ENCODE data around the gene ENDOD1. TPM values are rescaled to one million over a fixed set of nuclear protein-coding genes. Genes with fewer than 3 reads are reported as not detected.
A peak's percentile ranks its signal among the peaks of the same experiment; 100 is the strongest.

ENDOD1 gene
- total and polyA plus RNA-seq, 2 donors from 2014 or later = 19.3 to 69.0 TPM

DNA sequence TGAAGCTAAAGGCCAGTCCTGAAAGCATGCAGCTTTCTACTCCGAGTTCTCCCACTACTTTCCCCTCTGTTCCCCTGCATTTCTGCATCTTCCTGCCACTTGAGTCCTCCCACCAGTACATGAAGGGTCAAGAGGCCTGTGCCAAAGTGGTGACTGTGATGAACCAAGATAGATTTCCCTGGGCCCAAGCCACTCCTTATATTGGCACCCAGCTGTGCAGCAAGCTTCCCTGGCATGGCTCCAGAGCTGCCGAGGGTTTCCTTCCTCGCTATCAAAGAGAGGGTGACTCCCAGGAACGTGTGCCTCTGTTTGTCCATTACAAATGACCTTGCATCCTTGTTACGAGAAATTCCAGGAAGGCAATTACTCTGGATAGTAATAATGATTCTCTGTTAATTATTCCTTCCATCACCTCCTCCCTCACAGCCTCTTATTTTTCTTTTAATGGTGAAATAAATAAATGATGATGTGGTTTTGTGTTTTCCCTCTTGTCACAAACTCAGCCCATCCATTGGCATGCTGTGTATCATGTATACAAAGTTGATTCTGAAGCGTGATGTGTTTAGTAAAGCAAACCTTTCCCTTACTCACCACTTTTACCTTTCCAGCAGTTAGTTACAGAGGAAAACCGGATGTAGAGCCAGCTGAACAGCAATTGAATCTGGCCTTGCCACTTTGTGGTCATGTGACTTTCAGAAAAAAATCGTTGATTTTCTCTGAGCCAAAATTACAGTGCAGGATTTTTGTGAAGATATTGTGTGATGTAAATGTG is 14.7 kb upstream of the ENDOD1 start:
- Histone ChIP-seq H3K4me1 (ENCODE audit: control insufficient read depth in 2 of 3, insufficient read depth in 2 of 3, low read depth in 1 of 3, low read length in 3 of 3) (peaks cover 11 to 21% (median 16%) of the 10 kb centered on the region in 3 donors), H3K4me3 (ENCODE audit: low read length in 3 of 3) (no peak overlapping the region), H3K27me3 (ENCODE audit: control insufficient read depth, insufficient read depth, low read length) (no peaks in the 10 kb centered on the region), H3K36me3 (ENCODE audit: control insufficient read depth in 2 of 3, insufficient read depth in 3 of 3, low read length in 3 of 3) (peaks cover 0 to 2% (median 0%) of the 10 kb centered on the region in 3 donors), H3K9ac (ENCODE audit: low read length in 3 of 3) (peak overlapping the region in 1 of 3 donors; percentile 21), H3K27ac (ENCODE audit: low read depth in 2 of 2, low read length in 2 of 2) (peak overlapping the region; percentile 16 to 76), H3K9me3 (ENCODE audit: control insufficient read depth in 2 of 3, insufficient read depth in 1 of 3, low read length in 3 of 3) (no peaks in the 10 kb centered on the region)
- TF ChIP-seq, protein P1, sequence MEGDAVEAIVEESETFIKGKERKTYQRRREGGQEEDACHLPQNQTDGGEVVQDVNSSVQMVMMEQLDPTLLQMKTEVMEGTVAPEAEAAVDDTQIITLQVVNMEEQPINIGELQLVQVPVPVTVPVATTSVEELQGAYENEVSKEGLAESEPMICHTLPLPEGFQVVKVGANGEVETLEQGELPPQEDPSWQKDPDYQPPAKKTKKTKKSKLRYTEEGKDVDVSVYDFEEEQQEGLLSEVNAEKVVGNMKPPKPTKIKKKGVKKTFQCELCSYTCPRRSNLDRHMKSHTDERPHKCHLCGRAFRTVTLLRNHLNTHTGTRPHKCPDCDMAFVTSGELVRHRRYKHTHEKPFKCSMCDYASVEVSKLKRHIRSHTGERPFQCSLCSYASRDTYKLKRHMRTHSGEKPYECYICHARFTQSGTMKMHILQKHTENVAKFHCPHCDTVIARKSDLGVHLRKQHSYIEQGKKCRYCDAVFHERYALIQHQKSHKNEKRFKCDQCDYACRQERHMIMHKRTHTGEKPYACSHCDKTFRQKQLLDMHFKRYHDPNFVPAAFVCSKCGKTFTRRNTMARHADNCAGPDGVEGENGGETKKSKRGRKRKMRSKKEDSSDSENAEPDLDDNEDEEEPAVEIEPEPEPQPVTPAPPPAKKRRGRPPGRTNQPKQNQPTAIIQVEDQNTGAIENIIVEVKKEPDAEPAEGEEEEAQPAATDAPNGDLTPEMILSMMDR (IDR thresholded peaks at IDR 0.05; ENCODE audit: borderline replicate concordance, extremely low read depth, insufficient read depth) = no peak
- no peak for FAIRE-seq
- peak in 2 of 5 donors; percentile 36 to 94 for DNase-seq
- intact Hi-C loops (cut with DNase I) = loop anchor here (10.0 kb wide), 1 partner anchor 60 kb away; no protein-coding TSS in a partner anchor

- DNase-seq (peak in 2 of 5 donors; percentile 42 to 62), FAIRE-seq (peak; percentile 68)
- Histone ChIP-seq H3K9me3 (ENCODE audit: control insufficient read depth in 2 of 3, insufficient read depth in 1 of 3, low read length in 3 of 3) (no peaks in the 10 kb centered on the region), H3K4me1 (ENCODE audit: control insufficient read depth in 2 of 3, insufficient read depth in 2 of 3, low read depth in 1 of 3, low read length in 3 of 3) (peaks cover 11 to 31% (median 19%) of the 10 kb centered on the region in 3 donors), H3K36me3 (ENCODE audit: control insufficient read depth in 2 of 3, insufficient read depth in 3 of 3, low read length in 3 of 3) (no peaks in the 10 kb centered on the region), H3K9ac (ENCODE audit: low read length in 3 of 3) (no peak overlapping the region), H3K27ac (ENCODE audit: low read depth in 2 of 2, low read length in 2 of 2) (peak overlapping the region; percentile 76 to 78), H3K27me3 (ENCODE audit: control insufficient read depth, insufficient read depth, low read length) (no peaks in the 10 kb centered on the region), H3K4me3 (ENCODE audit: low read length in 3 of 3) (no peak overlapping the region)
- TF ChIP-seq, protein P1 (IDR thresholded peaks at IDR 0.05; ENCODE audit: borderline replicate concordance, extremely low read depth, insufficient read depth) = no peak
- intact Hi-C loops (cut with DNase I) = loop anchor here (10.0 kb wide), 1 partner anchor 58 kb away; no protein-coding TSS in a partner anchor
These were observed 13.2 kb upstream of the ENDOD1 start for GRCh38 chr11:95076416-95076815.

- Histone ChIP-seq H3K9ac (ENCODE audit: low read length in 3 of 3) (no peak overlapping the region), H3K27me3 (ENCODE audit: control insufficient read depth, insufficient read depth, low read length) (no peaks in the 10 kb centered on the region), H3K9me3 (ENCODE audit: control insufficient read depth in 2 of 3, insufficient read depth in 1 of 3, low read length in 3 of 3) (no peaks in the 10 kb centered on the region), H3K27ac (ENCODE audit: low read depth in 2 of 2, low read length in 2 of 2) (peak overlapping the region in 1 of 2 donors; percentile 20), H3K4me3 (ENCODE audit: low read length in 3 of 3) (no peak overlapping the region), H3K36me3 (ENCODE audit: control insufficient read depth in 2 of 3, insufficient read depth in 3 of 3, low read length in 3 of 3) (no peaks in the 10 kb centered on the region), H3K4me1 (ENCODE audit: control insufficient read depth in 2 of 3, insufficient read depth in 2 of 3, low read depth in 1 of 3, low read length in 3 of 3) (peaks cover 11 to 31% (median 23%) of the 10 kb centered on the region in 3 donors)
- intact Hi-C loops (cut with DNase I) = loop anchor here (10.0 kb wide), 1 partner anchor 58 kb away; no protein-coding TSS in a partner anchor
- FAIRE-seq = no peak
- TF ChIP-seq, protein P1 (IDR thresholded peaks at IDR 0.05; ENCODE audit: borderline replicate concordance, extremely low read depth, insufficient read depth) = no peak
- no peak for DNase-seq
These were observed 12.7 kb upstream of the ENDOD1 start for GRCh38 chr11:95076981-95077380.

Measured in kidney (tissue), 14 donors.